Upper lobe of left lung (tissue), 6 donors: Measurements from ENCODE around the gene SLCO4A1. TPM values are rescaled to one million over a fixed set of nuclear protein-coding genes. Genes with fewer than 3 reads are reported as not detected.

Experiments used
- ATAC-seq, 2 donors: fragments of 200-7000 bp; cut with Tn5 transposase; one replicate each; pipeline ENCODE4 v1.9.1; 2022; ENCODE audit warnings: mild to moderate bottlenecking in 2 of 2, moderate library complexity in 2 of 2; ENCODE audit not compliant: low FRiP score in 2 of 2
- DNase-seq, 2 donors: peaks; one replicate each; pipeline ENCODE4 v3.0.0-alpha.2; 2019 to 2020
- H3K27ac ChIP-seq, 4 donors: fragments of 200-600 bp; sonication (generic); one replicate each; pipeline ENCODE4 v1.5.1; 2016 to 2019
- H3K27me3 ChIP-seq, 4 donors: fragments of 200-600 bp; sonication (generic); one replicate each; pipeline ENCODE4 v1.5.1; 2017 to 2019
- H3K36me3 ChIP-seq, 4 donors: fragments of 200-600 bp; sonication (generic); one replicate each; pipeline ENCODE4 v1.5.1; 2016 to 2019
- H3K4me1 ChIP-seq, 4 donors: fragments of 200-600 bp; sonication (generic); one replicate each; pipeline ENCODE4 v1.5.1; 2018 to 2019
- H3K4me3 ChIP-seq, 4 donors: fragments of 200-600 bp; sonication (generic); one replicate each; pipeline ENCODE4 v1.5.1; 2017 to 2019; ENCODE audit warnings: mild to moderate bottlenecking in 2 of 4, moderate library complexity in 1 of 4
- H3K9me3 ChIP-seq, 4 donors: fragments of 200-600 bp; sonication (generic); one replicate each; pipeline ENCODE4 v1.5.1; 2018 to 2019
- EP300 ChIP-seq, 4 donors: sonication (generic); formaldehyde crosslinking; IDR thresholded peaks; one replicate each; pipeline ENCODE4 v1.5.1; 2017; ENCODE audit warnings: antibody characterized with exemption in 4 of 4, control low read depth in 2 of 4
- POLR2A ChIP-seq, 4 donors: fragments of 450-650 bp; IDR thresholded peaks; one replicate each; pipeline ENCODE4 v1.5.1; 2016 to 2017; ENCODE audit warnings: antibody characterized with exemption in 4 of 4, mild to moderate bottlenecking in 2 of 4
- POLR2AphosphoS5 ChIP-seq, 2 donors: sonication (generic); formaldehyde crosslinking; IDR thresholded peaks; one replicate each; pipeline ENCODE4 v1.5.1; 2017; ENCODE audit warnings: antibody characterized with exemption in 2 of 2
- WGBS, 2 donors: methylation state at CpG; one replicate each; pipeline ENCODE4 v1.1.5; 2017 to 2018; 5-methylcytosine and 5-hydroxymethylcytosine counted together
- total RNA-seq, 6 donors: library from RNA; depleted of rRNA in 4 of 6; stranded (reverse); fragments of >200 nt in 4 of 6; gene quantifications; one replicate each; pipeline versions ENCODE4 v1.1.0 to v1.2.1, GENCODE V29; 2016 to 2021
- TF ChIP-seq, protein P1 (sequence below), 6 experiments: fragments of 450-650 bp in 4 of 6; fragments of 200-600 bp in 2 of 6; sonication (generic) in 2 of 6; IDR thresholded peaks; one replicate each; pipeline ENCODE4 v1.5.1; 2016 to 2019; ENCODE audit warnings: antibody characterized with exemption in 6 of 6
- donor health status: DM: no; HTN: no; CAD: no; lungs with moderate emphysema.
- donor health status: DM: no; HTN: yes; CAD: no; lungs with severe emphysema.

Gene SLCO4A1
- total RNA-seq, 6 donors from 2014 or later: 39.9 to 86.7 (median 49.1) TPM

DNA sequence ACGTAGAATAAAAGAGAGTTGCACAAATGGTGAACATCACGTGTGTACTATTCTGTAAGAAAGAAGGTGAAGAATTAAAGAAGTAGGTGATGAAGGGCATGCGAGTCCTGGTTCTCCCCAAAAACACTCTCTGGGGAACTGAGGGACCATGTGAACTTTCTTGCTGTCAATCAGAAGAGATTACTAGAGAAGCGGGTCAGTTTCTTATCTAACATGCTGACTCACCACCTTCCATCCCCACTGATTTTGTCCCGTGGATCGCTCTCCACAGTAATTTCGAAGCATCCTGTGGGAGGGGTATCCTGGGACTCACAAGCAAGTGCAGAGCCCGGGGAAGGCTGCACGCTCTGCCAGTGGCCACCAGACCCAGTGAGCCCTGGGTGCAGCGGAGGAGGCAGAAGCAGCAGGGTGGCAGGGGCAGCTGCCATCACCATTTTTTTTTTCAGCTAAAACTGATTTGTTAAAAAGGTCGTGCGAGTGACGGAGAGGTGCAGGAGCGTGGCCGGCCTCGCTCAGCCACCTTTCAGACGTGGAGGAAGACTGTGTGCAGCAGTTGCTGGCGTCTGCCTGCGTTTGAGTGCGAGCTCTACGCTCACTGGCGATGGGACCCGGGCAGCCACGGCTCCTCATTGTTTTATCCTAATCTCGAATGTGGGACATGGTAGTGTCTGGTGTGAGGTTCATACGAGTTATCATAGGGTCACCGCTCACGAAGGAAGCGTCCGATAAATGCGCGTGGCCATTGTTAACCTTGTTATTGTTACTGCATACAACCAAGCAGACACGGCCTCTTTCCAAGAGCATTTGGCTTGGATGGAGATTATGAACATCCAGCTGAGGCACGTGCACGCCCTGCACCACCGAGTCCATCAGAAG is 28.0 kb upstream of the SLCO4A1 start:
- Histone ChIP-seq H3K27me3 (no peaks in the 10 kb centered on the region), H3K27ac (no peak overlapping the region), H3K9me3 (peaks cover 0 to 3% (median 0%) of the 10 kb centered on the region in 4 donors), H3K36me3 (no peaks in the 10 kb centered on the region), H3K4me3 (no peak overlapping the region), H3K4me1 (peaks cover 27 to 31% (median 29%) of the 10 kb centered on the region in 4 donors)
- DNase-seq: no peak
- no peak for ATAC-seq
- TF ChIP-seq, protein P1, sequence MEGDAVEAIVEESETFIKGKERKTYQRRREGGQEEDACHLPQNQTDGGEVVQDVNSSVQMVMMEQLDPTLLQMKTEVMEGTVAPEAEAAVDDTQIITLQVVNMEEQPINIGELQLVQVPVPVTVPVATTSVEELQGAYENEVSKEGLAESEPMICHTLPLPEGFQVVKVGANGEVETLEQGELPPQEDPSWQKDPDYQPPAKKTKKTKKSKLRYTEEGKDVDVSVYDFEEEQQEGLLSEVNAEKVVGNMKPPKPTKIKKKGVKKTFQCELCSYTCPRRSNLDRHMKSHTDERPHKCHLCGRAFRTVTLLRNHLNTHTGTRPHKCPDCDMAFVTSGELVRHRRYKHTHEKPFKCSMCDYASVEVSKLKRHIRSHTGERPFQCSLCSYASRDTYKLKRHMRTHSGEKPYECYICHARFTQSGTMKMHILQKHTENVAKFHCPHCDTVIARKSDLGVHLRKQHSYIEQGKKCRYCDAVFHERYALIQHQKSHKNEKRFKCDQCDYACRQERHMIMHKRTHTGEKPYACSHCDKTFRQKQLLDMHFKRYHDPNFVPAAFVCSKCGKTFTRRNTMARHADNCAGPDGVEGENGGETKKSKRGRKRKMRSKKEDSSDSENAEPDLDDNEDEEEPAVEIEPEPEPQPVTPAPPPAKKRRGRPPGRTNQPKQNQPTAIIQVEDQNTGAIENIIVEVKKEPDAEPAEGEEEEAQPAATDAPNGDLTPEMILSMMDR (IDR thresholded peaks at IDR 0.05): no peak
- TF ChIP-seq POLR2AphosphoS5 (IDR thresholded peaks at IDR 0.05) (no peak), POLR2A (IDR thresholded peaks at IDR 0.05) (no peak), EP300 (IDR thresholded peaks at IDR 0.05) (no peak)
- WGBS, 2 donors: 76 to 83% methylated on average over 35 to 36 of the region's 36 CpGs

DNA sequence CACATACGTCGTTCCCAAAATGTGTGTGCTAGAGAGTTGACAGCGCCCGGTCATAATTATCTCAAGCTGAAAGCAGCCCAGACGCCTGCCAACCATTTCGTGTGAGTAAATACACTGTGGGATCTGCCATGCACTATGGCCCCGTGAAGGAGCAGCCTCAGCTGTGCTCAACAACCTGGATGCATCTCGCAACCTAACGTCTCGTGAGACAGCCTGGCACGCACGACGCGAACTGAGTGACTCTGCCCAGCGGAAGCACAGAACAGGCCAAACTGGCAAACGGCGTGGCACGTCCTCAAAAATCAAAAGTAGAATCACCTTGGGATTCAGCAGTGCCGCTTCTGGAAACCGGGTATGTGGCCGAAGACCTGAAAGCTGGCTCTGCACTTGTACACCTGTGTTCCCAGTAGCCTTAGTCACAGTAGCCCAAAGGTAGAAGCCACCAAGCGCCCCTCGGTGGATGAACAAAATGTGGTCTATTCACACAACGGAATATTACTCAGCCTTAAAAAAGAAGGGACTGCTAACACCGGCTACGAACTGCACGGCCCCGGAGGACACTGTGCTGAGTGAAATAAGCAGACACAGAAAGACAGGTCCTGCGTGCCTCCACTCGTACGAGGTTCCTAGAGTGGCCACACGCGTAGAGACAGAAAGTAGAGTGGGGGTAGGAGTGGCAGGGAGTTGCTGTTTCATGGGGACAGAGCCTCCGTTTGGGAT is 27.2 kb upstream of the SLCO4A1 start:
- DNase-seq: no peak

DNA sequence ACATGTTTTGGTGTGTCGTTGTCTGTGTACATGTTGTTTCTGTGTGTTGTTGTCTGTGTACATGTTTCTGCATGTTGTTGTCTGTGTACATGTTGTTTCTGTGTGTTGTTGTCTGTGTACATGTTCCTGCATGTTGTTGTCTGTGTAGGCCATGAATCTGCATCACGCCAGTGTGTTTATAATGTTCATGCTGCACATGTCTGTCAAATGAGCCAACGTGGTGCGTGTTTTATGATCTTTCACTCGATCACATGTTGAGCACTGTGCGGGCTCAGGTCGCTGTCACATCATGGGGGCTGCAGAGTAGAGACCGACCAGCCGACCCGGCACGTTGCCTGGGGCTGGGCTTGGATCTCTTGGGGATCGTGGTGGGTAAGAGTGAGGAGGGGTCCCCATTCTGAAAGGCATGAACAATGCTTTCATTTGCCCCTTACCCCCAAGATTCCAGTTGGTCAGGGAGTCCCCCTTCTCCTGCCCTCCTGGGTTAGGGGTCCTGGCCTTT is 26.5 kb upstream of the SLCO4A1 start:
- Histone ChIP-seq H3K4me3 (no peak overlapping the region), H3K4me1 (peaks cover 33 to 42% (median 39%) of the 10 kb centered on the region in 4 donors), H3K9me3 (peaks cover 0 to 3% (median 0%) of the 10 kb centered on the region in 4 donors), H3K27ac (peak overlapping the region in 2 of 4 donors; percentile 93 to 97), H3K36me3 (no peaks in the 10 kb centered on the region), H3K27me3 (no peaks in the 10 kb centered on the region)
- DNase-seq (no peak), ATAC-seq (no peak)
- 89 to 93% methylated on average over 12 of the region's 12 CpGs for WGBS, 2 donors
- TF ChIP-seq POLR2AphosphoS5 (IDR thresholded peaks at IDR 0.05): no peak
- TF ChIP-seq EP300 (IDR thresholded peaks at IDR 0.05): no peak
- TF ChIP-seq POLR2A (IDR thresholded peaks at IDR 0.05): no peak
- TF ChIP-seq, protein P1 (IDR thresholded peaks at IDR 0.05): no peak

More for the DNA sequence above, 27.2 kb upstream of the SLCO4A1 start:
- Histone ChIP-seq H3K4me1 (peaks cover 33 to 37% (median 36%) of the 10 kb centered on the region in 4 donors), H3K27ac (no peak overlapping the region), H3K4me3 (no peak overlapping the region), H3K27me3 (no peaks in the 10 kb centered on the region), H3K36me3 (no peaks in the 10 kb centered on the region), H3K9me3 (peaks cover 0 to 3% (median 0%) of the 10 kb centered on the region in 4 donors)
- no peak for ATAC-seq
- TF ChIP-seq, protein P1 (IDR thresholded peaks at IDR 0.05): no peak
- TF ChIP-seq POLR2AphosphoS5 (IDR thresholded peaks at IDR 0.05): no peak
- TF ChIP-seq EP300 (IDR thresholded peaks at IDR 0.05): no peak
- no peak for TF ChIP-seq POLR2A (IDR thresholded peaks at IDR 0.05)
- 90 to 91% methylated on average over 31 to 34 of the region's 34 CpGs for WGBS, 2 donors

DNA sequence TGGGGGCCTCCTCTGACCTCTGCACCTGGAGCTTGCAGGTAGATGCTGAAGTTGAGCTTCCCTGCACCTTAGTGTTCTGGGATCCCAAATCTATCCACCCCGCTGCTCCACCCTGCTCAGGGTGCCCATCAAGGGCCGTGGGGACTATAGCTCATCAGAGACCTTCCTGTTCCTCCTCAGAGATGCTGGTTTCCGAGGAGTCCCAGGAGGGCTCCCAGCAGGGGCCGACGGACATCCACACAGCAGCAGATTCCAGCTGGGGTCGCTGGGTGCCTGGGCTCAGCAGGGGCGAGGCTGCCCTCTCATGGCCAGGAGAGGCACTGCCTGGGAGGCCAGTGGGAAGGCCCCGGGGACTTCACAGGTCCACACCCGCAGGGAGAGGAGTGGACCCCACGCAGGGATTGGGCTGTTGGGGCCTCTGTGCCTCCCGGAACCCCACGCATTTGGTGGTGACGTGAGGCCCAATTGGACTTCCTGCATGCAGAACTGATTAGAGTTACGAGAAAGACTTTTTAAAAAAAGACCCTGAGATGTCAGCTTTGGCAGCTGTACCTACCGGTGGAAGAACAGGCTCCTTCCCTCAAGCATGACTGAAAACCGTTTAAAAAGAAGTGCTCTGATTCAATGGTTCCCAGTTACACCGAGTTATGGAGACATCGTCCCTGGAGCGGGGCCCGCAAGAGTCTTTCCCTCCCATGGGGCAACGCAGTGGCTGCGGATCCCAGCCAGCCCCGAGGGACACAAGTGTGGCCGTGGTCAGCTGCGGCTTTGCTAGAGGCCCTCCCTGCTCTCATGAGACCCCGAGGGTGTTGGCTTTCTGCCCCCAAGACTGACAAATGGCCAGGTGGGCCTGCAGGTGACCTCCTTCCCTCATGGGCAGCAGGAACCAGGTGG is 25.3 kb upstream of the SLCO4A1 start:
- H3K27ac ChIP-seq: peak overlapping the region; percentile 91 to 99 (median 95)
- H3K36me3 ChIP-seq: no peaks in the 10 kb centered on the region
- 38 to 48% methylated on average over 12 to 23 of the region's 26 CpGs for WGBS, 2 donors
- H3K9me3 ChIP-seq: no peaks in the 10 kb centered on the region
- H3K27me3 ChIP-seq: no peaks in the 10 kb centered on the region
- ATAC-seq: peak; percentile 83 to 86
- H3K4me1 ChIP-seq: peaks cover 41 to 49% (median 45%) of the 10 kb centered on the region in 4 donors
- DNase-seq: peak; percentile 90
- H3K4me3 ChIP-seq: no peak overlapping the region
- no peak for TF ChIP-seq POLR2A (IDR thresholded peaks at IDR 0.05)
- TF ChIP-seq, protein P1 (IDR thresholded peaks at IDR 0.05): peak; percentile 92 to 99 (median 96)
- peak in 1 of 2 donors; percentile 47 for TF ChIP-seq POLR2AphosphoS5 (IDR thresholded peaks at IDR 0.05)
- TF ChIP-seq EP300 (IDR thresholded peaks at IDR 0.05): peak in 1 of 4 donors; percentile 37
